Activated CD8-positive, alpha-beta memory T cell treated with anti-CD3 and anti-CD28 coated beads, Interleukin-2, amount 50 U/mL, for 24 hours (primary cell): ENCODE data around the gene GAK.
"Not testable (repeated sequence)": the region's sequence is repeated elsewhere in the genome, so short reads cannot be mapped to it uniquely, and the experiment has no call there.

ENCODE experiments used
- DNase-seq: peaks from one replicate; pipeline ENCODE4 v3.0.0-alpha.2; 2020; ENCODE audit errors: extremely low read depth

Gene GAK

GRCh38 chr4:819401-820229 lies 112.5 kb downstream of the GAK start:
- no peak for DNase-seq

- no peak for DNase-seq
Measured at GRCh38 chr4:818106-818921, 113.8 kb downstream of the GAK start.

- DNase-seq, result no peak
Measured at GRCh38 chr4:815464-816146, 116.5 kb downstream of the GAK start.

GRCh38 chr4:814312-814850 lies 117.7 kb downstream of the GAK start:
- DNase-seq, result no peak

GRCh38 chr4:813900-814299 lies 118.2 kb downstream of the GAK start:
- no peak for DNase-seq

- no peak for DNase-seq
Measured at GRCh38 chr4:808860-809570, 123.1 kb downstream of the GAK start.

GRCh38 chr4:807792-808191 lies 124.3 kb downstream of the GAK start:
- DNase-seq, result no peak

- DNase-seq, result not testable (repeated sequence)
Measured at GRCh38 chr4:806979-807378, 125.1 kb downstream of the GAK start.

- DNase-seq, result no peak
Measured at GRCh38 chr4:804804-805203, 127.3 kb downstream of the GAK start.

GRCh38 chr4:803884-804283 lies 128.2 kb downstream of the GAK start:
- no peak for DNase-seq

- no peak for DNase-seq
Measured at GRCh38 chr4:801436-802124, 130.5 kb downstream of the GAK start.
